ENCODE data around the gene PTPRJ.
"Not testable (repeated sequence)": the region's sequence is repeated elsewhere in the genome, so short reads cannot be mapped to it uniquely, and the experiment has no call there.

PTPRJ gene

GRCh38 chr11:48123254-48123875 is 143.0 kb downstream of the PTPRJ start:
- DNase-seq, result no peak

- DNase-seq, result no peak
These were observed 143.8 kb downstream of the PTPRJ start for GRCh38 chr11:48123934-48124755.

DNA sequence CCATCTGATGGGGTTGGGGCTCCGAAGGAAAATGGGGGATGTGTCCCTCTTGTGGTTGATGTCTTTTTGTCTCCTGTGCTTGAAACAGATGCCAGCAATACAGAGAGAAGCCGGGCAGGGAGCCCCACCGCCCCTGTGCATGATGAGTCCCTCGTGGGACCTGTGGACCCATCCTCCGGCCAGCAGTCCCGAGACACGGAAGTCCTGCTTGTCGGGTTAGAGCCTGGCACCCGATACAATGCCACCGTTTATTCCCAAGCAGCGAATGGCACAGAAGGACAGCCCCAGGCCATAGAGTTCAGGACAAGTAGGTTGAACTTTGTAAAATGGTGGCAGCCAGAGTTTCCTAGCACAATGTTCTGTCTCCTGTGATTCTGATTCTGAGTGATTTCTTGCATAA is 144.5 kb downstream of the PTPRJ start:
- no peak for DNase-seq

DNA sequence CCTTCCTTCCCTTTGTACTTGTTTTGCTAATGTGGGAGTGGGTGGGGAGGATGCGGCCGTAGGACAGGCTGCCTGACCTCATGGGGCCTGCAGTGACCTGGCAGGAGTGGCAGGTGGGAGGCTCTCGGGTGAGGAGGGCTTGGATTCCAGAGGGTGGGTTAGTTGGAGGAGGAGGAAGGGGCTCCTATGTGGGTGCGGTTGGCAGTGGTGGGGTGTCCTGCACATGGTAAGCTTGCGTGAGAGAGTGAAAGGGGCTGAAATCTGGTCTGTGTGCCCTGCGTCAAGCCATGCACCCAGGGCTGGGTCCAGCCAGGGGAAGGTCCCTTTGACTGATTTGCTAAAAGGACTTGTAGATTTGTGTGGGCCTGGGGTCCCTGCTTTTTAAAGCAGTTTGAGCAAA is 145.5 kb downstream of the PTPRJ start:
- no peak for DNase-seq

DNA sequence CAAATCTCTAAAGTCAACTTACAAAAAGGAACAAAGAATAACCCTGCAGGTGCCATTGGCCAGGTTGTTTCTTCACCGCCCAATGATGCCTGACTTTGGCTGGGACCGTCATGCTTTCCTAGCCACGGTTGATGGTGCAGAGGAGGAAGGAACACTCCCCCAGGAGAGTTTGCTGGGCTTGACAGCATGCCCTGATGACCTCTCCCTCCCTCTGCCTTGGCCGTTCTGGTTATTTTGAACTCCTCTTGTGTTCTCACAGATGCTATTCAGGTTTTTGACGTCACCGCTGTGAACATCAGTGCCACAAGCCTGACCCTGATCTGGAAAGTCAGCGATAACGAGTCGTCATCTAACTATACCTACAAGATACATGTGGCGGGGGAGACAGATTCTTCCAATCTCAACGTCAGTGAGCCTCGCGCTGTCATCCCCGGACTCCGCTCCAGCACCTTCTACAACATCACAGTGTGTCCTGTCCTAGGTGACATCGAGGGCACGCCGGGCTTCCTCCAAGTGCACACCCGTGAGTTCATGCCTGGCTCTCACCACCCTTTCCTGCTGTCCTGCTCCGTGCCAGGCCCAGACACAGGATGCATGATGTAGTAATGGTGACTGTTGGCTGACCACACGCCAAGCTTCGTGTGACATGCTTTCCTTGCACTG is 147.3 kb downstream of the PTPRJ start:
- no peak for DNase-seq

GRCh38 chr11:48129697-48130395 is 149.5 kb downstream of the PTPRJ start:
- no peak for DNase-seq

DNA sequence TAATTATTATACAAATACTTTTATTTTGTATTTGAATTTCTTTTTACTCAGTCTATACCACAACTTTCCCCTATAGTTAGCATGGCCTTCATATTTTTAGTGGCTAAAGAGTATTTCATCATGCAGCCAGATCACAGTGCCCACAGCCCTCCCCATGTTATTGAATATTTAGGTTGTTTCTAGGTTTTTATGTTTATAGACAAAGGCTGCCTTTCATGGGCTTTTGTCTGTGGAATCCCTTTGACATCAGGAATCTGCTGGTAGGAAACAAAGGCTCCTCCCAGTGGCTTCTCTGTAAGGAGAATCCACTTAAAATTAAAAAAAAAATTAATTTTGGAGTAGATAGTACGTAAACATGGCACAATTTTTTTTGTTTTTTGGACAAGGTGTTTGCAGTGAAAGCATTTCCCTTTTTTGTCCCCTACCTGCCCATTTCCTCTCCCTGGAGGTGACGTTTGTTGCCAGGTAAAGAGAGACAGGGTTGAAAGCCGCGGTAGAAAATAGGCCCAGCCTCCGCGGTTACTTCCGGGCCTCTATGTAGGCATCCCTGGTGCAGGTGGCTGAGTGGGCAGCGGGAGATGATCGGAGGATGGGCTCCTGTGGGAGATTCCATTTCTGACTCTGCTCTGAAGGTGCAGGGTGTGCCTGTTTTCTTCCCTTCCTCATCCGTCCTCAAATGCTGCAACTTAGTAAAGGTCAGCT is 154.0 kb downstream of the PTPRJ start:
- no peak for DNase-seq

DNA sequence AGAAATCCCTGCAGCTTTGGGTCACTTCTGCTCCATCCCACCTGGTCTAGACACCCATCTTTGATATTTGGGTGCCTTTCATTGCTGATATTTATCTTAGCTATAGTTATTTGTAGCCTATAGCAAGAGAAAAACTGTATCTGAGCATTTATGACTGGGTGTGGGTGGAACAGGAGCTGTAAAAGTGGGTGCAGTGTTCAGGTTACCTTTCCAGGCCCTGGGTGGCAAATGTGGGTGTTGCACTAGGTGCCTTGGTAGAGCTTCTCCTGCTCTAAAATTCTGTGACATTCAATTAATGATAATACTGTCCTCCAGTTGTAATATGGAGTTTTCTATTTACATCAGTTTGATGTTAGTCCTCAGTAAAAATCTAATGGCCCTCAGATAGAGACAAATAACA is 157.9 kb downstream of the PTPRJ start:
- no peak for DNase-seq

DNA sequence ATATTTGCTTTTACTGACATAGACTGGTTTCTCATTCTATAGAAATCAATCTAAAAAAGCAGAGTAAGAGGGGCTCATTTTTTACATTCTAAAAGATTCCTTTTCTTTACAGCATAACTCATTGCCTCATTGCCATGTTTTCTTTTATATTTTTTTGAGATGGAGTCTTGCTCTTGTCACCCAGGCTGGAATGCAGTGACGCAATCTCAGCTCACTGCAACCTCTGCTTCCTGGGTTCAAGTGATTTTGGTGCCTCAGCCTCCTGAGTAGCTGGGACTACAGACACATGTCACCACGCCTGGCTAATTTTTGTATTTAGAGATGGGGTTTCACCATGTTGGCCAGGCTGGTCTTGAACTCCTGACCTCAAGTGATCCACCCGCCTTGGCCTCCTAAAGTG is 159.5 kb downstream of the PTPRJ start:
- not testable (repeated sequence) for DNase-seq

DNA sequence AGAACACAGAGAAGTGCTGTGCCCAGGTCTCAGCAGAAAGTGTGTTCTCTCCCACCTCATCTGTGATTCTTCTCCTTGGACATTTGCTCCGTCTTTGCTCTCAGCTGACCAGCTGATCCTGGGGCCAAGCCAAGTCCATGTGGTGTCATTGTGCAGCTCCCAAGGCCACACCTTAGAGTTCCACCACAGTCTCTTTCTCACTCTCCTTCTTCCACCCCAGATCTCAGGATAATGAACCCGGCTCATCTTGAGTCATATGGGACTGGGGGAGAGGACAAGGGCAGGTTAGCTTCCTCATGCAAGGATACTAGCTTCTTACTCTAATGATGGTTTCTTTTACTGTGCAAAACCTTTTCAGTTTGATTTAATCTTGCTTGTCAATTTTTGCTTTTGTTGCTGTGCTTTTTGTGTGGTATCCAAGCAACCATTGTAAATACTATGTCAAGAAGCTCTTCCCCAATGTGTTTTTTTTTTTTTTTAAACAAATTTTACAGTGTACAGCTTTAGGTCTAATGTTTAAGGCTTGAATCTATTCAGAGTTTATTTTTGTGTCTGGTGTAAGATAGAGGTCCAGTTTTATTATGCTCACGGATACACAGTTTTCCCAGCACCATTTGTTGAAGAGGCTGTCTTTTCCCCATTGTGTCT is 161.2 kb downstream of the PTPRJ start:
- no peak for DNase-seq

DNA sequence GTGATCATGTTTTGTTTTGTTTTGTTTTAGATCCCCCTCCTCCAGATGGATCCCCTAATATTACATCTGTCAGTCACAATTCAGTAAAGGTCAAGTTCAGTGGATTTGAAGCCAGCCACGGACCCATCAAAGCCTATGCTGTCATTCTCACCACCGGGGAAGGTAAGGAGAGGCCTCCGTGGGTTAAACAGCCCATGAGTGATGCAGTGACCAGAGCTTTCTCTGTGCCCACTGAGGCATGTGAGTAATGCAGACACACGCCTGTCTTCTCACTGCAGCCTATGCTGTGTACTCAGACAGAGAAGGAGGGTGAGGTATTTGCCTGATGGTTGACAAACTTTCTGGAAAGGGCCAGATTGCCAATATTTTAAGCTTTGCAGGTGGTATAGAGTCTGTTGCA is 162.5 kb downstream of the PTPRJ start:
- DNase-seq, result no peak

DNA sequence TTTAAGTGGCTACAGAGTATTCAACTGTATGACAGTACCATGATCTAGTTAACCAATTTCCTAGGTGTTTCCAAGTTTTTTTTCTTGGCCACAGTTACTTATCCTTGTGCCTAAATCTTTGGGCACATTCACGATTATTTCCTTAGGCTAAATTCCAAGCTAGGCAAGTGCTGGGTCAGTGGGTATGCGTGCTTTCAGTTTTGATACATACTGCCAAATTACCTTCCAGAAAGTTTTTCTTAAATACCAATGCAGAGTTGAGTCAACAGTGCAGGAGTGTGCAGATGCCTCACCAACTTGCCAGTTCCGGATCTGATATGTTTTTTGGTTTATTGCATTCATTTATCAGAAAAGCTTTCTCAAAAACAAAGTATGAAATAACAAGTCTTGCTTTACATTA is 168.4 kb downstream of the PTPRJ start:
- no peak for DNase-seq

- DNase-seq, result no peak
These were observed 169.9 kb downstream of the PTPRJ start for GRCh38 chr11:48150213-48150612.

GRCh38 chr11:48154151-48154550 is 173.8 kb downstream of the PTPRJ start:
- DNase-seq, result peak; percentile 37

DNA sequence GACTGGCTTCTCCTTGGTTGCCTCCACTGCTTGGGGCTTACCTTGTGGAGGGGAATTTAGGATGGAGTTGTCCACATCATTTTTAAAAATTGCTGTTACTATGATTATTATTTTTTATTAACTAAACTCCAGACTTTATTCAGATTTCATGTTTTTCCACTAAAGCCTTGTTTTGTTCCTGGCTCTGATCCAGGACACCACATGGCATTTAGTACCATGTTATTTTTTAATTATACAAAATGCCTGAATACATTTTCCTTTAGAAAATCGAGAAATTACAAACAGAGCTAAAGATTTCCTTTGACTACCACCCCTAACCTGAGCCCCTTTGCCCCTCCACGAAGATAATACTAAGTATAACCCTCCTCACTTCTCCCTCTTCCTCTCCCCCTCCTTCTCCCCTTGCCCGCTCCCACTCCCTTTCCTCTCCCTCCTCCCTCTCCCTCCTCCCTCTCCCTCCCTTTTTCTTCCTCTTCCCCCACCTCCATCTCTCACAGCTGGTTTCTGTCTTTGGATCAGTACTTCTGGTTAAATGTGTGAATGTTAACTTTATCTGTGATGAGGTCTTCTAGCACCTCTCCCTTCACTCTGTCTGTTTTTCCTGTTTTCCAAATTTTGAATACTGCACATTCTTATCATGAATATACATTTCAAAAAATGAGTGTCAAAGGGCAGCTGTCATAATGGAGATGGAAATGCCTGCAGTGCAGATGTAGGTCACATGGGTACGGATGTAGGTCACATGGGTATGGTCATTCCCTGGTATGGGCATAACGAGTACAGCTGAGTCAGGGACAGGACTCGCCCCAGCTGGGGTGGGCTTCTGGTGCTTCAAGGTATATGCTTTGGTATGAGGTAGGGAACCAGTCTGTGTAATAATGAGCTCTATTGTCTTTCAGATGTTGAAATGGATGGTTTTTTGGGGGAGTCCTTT is 181.9 kb downstream of the PTPRJ start:
- DNase-seq, result no peak

DNA sequence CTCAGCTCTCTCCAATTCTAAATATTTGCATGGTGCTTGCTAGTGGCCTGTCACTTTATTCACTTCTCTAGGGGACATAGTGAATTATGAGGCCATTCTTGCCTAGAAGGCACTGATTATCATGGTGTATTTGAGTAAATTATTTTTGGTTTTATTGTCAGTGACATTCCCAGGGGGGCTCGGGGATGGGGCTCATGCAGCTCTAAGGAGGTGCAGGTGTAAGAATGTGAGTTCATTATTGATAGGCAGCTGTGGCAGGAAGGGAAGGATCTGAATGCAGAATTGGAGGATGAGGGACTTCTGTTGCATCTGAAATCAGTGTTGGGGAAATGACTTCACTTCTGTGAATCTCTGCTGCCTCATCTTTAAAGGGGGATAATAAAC is 182.5 kb downstream of the PTPRJ start:
- no peak for DNase-seq

DNA sequence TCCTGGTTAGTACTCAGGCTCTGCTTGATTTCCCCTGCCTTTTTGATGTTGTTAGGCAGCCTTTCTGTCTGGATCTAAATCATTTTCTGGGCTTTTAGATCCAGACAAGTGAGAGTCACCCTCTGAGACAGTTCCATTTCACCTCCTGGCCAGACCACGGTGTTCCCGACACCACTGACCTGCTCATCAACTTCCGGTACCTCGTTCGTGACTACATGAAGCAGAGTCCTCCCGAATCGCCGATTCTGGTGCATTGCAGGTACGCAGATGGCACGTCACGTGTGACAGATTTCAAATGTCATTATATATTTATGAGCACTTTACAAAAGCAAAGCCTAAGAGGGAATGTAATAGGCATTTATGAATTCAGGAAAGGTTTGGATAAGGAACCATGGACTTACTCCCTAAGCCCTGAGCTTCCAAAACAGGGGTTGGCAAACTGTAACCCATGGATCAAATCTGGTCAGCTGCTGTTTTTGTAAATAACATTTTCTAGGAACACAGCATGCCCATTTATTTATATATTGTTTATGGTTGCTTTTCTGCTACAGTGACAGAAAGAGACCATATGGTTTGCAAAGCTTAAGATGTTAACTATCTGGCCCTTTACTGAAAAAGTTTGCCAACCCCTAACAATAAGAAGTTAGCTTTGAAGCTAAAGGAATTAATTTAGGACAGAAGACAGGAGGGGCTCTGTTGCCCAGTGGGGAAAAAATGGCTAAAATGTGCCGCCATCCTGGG is 183.2 kb downstream of the PTPRJ start:
- DNase-seq, result no peak

GRCh38 chr11:48164836-48165235 is 184.5 kb downstream of the PTPRJ start:
- no peak for DNase-seq

DNA sequence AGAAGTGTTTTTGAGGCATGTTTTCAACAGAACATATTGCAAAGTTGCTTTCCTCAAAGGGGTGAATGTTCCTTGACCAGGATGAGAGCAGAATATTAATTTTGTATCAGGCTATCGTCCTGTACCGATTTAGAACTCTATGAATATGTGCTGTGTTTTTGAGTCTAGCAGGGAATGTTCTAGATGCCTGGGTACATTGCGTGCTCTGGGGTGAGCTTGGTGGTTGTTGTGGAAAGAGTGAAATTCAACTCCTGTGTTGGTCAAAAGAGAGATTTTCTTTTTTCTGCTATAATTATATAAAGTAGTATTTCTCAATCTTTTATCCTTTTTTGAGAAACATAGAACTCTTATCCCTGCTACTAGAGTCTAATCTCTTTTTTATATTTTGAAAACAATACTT is 185.1 kb downstream of the PTPRJ start:
- no peak for DNase-seq

- peak; percentile 10 for DNase-seq
These were observed 187.0 kb downstream of the PTPRJ start for GRCh38 chr11:48167380-48167779.

Data from fibroblast of skin of abdomen (primary cell).